Sigmoid colon (tissue), 7 donors: ENCODE results near the gene RXRG. TPM values are rescaled to one million over a fixed set of nuclear protein-coding genes. Genes with fewer than 3 reads are reported as not detected.

ENCODE experiments used
- DNase-seq: peaks from one replicate; pipeline ENCODE4 v3.0.0-alpha.2; 2019
- H3K27ac ChIP-seq, 4 donors: fragments of 200-600 bp; sonication (generic); one replicate each; pipeline ENCODE4 v1.5.1; 2016 to 2019; ENCODE audit warnings: mild to moderate bottlenecking in 1 of 4
- H3K27me3 ChIP-seq, 3 donors: fragments of 200-600 bp; sonication (generic); one replicate each; pipeline ENCODE4 v1.5.1; 2019; ENCODE audit warnings: mild to moderate bottlenecking in 1 of 3
- H3K36me3 ChIP-seq, 4 donors: fragments of 200-600 bp; sonication (generic); one replicate each; pipeline ENCODE4 v1.5.1; 2016 to 2019
- H3K4me1 ChIP-seq, 4 donors: fragments of 200-600 bp; sonication (generic); one replicate each; pipeline ENCODE4 v1.5.1; 2017 to 2019
- H3K4me3 ChIP-seq, 4 donors: fragments of 200-600 bp; sonication (generic); one replicate each; pipeline ENCODE4 v1.5.1; 2017 to 2019; ENCODE audit warnings: mild to moderate bottlenecking in 2 of 4, moderate library complexity in 1 of 4
- H3K9me3 ChIP-seq, 4 donors: fragments of 200-600 bp in 3 of 4; sonication (generic) in 3 of 4; one replicate each; pipeline versions ENCODE4 v1.5.1 to v1.6.1; 2013 to 2019
- EP300 ChIP-seq, 4 donors: sonication (generic); formaldehyde crosslinking; IDR thresholded peaks; one replicate each; pipeline ENCODE4 v1.6.1; 2017; ENCODE audit warnings: antibody characterized with exemption in 4 of 4
- POLR2A ChIP-seq, 2 donors: fragments of 450-650 bp; IDR thresholded peaks; one replicate each; pipeline ENCODE4 v1.6.1; 2016; ENCODE audit warnings: antibody characterized with exemption in 2 of 2, mild to moderate bottlenecking in 2 of 2, moderate library complexity in 2 of 2
- POLR2AphosphoS5 ChIP-seq, 4 donors: sonication (generic); formaldehyde crosslinking; IDR thresholded peaks; one replicate each; pipeline ENCODE4 v1.6.1; 2017; ENCODE audit warnings: antibody characterized with exemption in 4 of 4
- WGBS, 2 donors: extraction: QIAGEN DNeasy Blood & Tissue Kit; methylation state at CpG; one replicate each; pipeline ENCODE4 v1.1.7; 2013; 5-methylcytosine and 5-hydroxymethylcytosine counted together
- intact Hi-C: fragments of 100-400 bp; cut with DNase I; formaldehyde crosslinking; loops from one replicate; pipeline ENCODE4 v1.15.1; 2023
- polyA plus RNA-seq, 3 donors: library from polyadenylated mRNA; stranded (reverse); fragments of 200-250 nt; gene quantifications; one replicate each; pipeline ENCODE4 v1.2.3, GENCODE V29; 2013
- total RNA-seq, 4 donors: library from RNA; depleted of rRNA; stranded (reverse); fragments of >200 nt; gene quantifications; one replicate each; pipeline ENCODE4 v1.1.0, GENCODE V29; 2016
- TF ChIP-seq, protein P1 (sequence below), 4 experiments: fragments of 450-650 bp in 3 of 4; fragments of 200-600 bp in 1 of 4; IDR thresholded peaks; one replicate each; pipeline ENCODE4 v1.5.1; 2016 to 2019; ENCODE audit warnings: antibody characterized with exemption in 4 of 4, mild to moderate bottlenecking in 3 of 4, moderate library complexity in 2 of 4
- donor health status: healthy with polysubstance abuse.
- donor health status: Bipolar disorder and iron deficiency.
- donor health status: healthy.

RXRG gene
- total and polyA plus RNA-seq, 7 donors, result 0.55 to 2.1 (median 1.2) TPM

DNA sequence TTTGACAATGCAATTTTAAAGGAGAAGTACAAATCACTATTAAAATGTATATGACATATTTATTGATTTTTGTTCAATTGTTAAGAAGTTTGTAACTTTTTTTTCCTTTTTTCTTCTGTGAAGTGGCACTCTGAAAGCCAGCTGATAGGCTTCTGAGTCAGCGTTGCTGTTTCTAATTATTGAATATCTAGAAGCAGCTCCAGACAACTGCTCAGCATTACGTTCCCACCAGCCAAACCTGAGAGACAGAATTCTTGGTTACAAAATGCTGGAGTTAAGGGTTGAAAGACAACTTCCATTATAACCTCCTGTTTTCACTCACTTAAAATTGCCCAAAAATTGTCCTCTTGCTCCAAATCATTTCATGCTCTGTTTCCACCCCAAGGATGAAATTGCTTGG, 57.0 kb downstream of the RXRG start:
- intact Hi-C loops, result no loop called here
- H3K27ac ChIP-seq, result no peak overlapping the region
- H3K4me3 ChIP-seq, result no peak overlapping the region
- no peak for DNase-seq
- H3K9me3 ChIP-seq, result no peaks in the 10 kb centered on the region
- peaks cover 0 to 14% (median 9%) of the 10 kb centered on the region in 4 donors for H3K4me1 ChIP-seq
- no peaks in the 10 kb centered on the region for H3K36me3 ChIP-seq
- no peaks in the 10 kb centered on the region for H3K27me3 ChIP-seq
- 70 to 86% methylated on average over 2 of the region's 2 CpGs for WGBS, 2 donors
- TF ChIP-seq POLR2AphosphoS5 (IDR thresholded peaks at IDR 0.05), result no peak
- TF ChIP-seq, protein P1, sequence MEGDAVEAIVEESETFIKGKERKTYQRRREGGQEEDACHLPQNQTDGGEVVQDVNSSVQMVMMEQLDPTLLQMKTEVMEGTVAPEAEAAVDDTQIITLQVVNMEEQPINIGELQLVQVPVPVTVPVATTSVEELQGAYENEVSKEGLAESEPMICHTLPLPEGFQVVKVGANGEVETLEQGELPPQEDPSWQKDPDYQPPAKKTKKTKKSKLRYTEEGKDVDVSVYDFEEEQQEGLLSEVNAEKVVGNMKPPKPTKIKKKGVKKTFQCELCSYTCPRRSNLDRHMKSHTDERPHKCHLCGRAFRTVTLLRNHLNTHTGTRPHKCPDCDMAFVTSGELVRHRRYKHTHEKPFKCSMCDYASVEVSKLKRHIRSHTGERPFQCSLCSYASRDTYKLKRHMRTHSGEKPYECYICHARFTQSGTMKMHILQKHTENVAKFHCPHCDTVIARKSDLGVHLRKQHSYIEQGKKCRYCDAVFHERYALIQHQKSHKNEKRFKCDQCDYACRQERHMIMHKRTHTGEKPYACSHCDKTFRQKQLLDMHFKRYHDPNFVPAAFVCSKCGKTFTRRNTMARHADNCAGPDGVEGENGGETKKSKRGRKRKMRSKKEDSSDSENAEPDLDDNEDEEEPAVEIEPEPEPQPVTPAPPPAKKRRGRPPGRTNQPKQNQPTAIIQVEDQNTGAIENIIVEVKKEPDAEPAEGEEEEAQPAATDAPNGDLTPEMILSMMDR (IDR thresholded peaks at IDR 0.05), result no peak
- TF ChIP-seq POLR2A (IDR thresholded peaks at IDR 0.05), result no peak
- TF ChIP-seq EP300 (IDR thresholded peaks at IDR 0.05), result no peak

DNA sequence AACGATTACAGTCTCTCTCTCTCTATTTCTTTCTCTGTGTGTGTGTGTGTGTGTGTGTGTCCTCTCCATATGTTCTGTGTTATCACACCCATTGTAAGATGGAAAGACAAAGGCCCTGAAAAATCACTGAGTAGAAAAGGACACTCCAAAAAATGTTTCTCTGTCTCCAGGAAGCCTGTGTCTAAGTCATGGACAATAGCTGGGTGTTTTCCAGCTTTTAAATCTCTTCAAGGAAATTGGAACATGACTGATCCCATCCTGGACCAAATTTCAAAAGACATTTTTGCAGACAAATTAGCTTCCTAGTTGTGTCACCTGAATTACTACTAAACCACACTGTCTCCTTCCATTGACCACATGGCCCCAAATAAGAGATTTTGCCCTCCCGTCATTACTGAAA, 57.4 kb downstream of the RXRG start:
- no peaks in the 10 kb centered on the region for H3K9me3 ChIP-seq
- no peak overlapping the region for H3K4me3 ChIP-seq
- intact Hi-C loops, result no loop called here
- H3K4me1 ChIP-seq, result peaks cover 0 to 16% (median 11%) of the 10 kb centered on the region in 4 donors
- no peaks in the 10 kb centered on the region for H3K36me3 ChIP-seq
- 87 to 88% methylated on average over 2 of the region's 2 CpGs for WGBS, 2 donors
- no peak for DNase-seq
- TF ChIP-seq POLR2A (IDR thresholded peaks at IDR 0.05) (no peak), POLR2AphosphoS5 (IDR thresholded peaks at IDR 0.05) (no peak), EP300 (IDR thresholded peaks at IDR 0.05) (no peak)
- TF ChIP-seq, protein P1 (IDR thresholded peaks at IDR 0.05), result no peak
- no peak overlapping the region for H3K27ac ChIP-seq
- H3K27me3 ChIP-seq, result no peaks in the 10 kb centered on the region

DNA sequence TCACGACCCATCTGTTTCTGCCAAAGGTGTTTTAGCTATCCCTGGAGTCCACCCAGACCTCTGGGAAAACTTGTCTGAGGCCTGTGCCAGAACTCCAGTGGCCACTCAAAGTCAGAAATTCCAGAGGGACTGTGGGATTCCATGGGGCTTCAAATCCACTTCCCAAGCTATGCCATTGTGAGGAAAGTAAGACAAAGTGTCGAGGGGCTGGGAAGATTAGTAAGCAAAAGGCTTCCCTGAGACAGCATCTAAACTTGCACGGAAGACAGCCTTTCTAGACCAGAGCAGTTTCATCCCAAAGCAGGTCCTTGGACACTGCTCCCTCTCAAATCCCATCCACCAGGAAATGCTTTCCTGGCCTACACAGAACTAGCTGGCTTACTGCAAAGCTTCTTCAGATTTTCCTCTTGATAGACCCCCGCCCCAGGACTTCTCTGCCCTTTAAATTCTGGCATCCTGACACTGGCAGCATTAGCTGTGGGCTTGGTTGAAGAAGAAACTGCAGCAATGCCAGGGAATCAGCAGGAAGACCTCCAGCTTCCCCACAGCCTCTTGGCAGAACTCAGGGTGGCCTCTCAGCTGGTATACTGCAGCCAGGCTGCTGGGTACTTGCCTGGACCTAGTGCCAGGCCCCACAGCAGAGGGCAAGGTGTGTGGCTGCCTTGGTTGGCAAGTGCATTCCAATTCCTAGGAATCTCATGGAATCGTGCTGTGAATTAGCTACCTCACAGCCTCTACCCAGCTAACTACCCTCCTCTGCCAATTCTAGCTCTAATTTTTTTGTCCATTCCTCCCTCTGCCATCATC, 61.1 kb downstream of the RXRG start:
- Histone ChIP-seq H3K36me3 (no peaks in the 10 kb centered on the region), H3K27me3 (no peaks in the 10 kb centered on the region), H3K27ac (peak overlapping the region; percentile 5 to 74 (median 48)), H3K4me3 (no peak overlapping the region), H3K4me1 (peaks cover 0 to 16% (median 11%) of the 10 kb centered on the region in 4 donors), H3K9me3 (no peaks in the 10 kb centered on the region)
- WGBS, 2 donors, result 79% methylated on average over 5 of the region's 5 CpGs
- no peak for TF ChIP-seq POLR2A (IDR thresholded peaks at IDR 0.05)
- TF ChIP-seq EP300 (IDR thresholded peaks at IDR 0.05), result no peak
- TF ChIP-seq, protein P1 (IDR thresholded peaks at IDR 0.05), result no peak
- TF ChIP-seq POLR2AphosphoS5 (IDR thresholded peaks at IDR 0.05), result no peak
- intact Hi-C loops, result no loop called here
- no peak for DNase-seq

DNA sequence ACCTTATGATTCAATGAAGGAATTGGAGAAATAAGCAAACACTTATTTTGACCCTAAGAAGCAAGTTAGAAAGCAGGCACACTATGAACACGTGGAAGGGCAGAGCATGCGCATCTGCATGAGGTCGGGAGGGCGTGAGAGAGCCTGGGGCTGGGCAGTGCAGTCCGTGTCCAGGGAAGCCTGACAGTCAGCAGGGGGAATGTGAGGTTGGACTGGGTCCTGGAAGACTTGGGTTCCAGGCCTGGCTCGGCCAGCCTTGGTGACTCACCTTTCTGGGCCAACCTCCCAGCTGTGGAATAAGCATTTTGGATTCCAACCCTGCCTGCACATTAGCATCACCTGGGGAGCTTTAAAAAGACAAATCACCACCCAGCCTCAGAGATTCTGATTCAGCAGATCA, 61.9 kb downstream of the RXRG start:
- DNase-seq, result peak; percentile 85
- intact Hi-C loops, result no loop called here

More for the DNA sequence above, 61.9 kb downstream of the RXRG start:
- WGBS, 2 donors, result 76 to 85% methylated on average over 6 of the region's 6 CpGs
- TF ChIP-seq, protein P1 (IDR thresholded peaks at IDR 0.05), result no peak
- TF ChIP-seq EP300 (IDR thresholded peaks at IDR 0.05) (peak in 1 of 4 donors; percentile 9), POLR2A (IDR thresholded peaks at IDR 0.05) (no peak), POLR2AphosphoS5 (IDR thresholded peaks at IDR 0.05) (peak in 1 of 4 donors; percentile 34)
- peaks cover 0 to 16% (median 11%) of the 10 kb centered on the region in 4 donors for H3K4me1 ChIP-seq
- H3K9me3 ChIP-seq, result no peaks in the 10 kb centered on the region
- peak overlapping the region; percentile 25 to 74 (median 52) for H3K27ac ChIP-seq
- no peaks in the 10 kb centered on the region for H3K36me3 ChIP-seq
- no peaks in the 10 kb centered on the region for H3K27me3 ChIP-seq
- no peak overlapping the region for H3K4me3 ChIP-seq
